ENCODE measurements around the gene GON7.

GON7 gene

DNA sequence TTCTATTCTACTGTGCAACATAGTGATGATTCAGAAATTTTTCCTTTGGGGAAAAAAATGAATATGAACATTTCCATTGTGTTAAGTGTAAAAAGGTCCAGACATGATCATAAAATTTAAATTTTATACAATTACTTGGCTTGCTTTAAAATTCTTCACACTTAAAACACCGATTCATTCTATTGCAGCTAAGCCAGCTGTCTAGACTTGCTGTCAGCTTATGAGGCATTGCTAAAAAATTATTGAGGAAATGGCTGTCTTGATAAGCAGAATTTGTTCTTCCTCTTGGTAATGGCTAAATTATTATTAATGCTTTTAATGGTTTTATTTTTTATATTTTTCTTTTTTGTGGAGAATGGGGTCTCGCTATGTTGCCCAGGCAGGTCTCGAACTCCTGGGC, 19.9 kb downstream of the GON7 start:
- H3K9me3 ChIP-seq (ENCODE audit: control insufficient read depth, insufficient read depth, low read length), result no peaks in the 10 kb centered on the region
- H3F3A ChIP-seq (ENCODE audit: control insufficient read depth, insufficient read depth), result peaks cover 15% of the 10 kb centered on the region
- no peak for TF ChIP-seq EZH2phosphoT487 (IDR thresholded peaks at IDR 0.05; ENCODE audit: borderline replicate concordance, low read length)
- TF ChIP-seq, protein P1, sequence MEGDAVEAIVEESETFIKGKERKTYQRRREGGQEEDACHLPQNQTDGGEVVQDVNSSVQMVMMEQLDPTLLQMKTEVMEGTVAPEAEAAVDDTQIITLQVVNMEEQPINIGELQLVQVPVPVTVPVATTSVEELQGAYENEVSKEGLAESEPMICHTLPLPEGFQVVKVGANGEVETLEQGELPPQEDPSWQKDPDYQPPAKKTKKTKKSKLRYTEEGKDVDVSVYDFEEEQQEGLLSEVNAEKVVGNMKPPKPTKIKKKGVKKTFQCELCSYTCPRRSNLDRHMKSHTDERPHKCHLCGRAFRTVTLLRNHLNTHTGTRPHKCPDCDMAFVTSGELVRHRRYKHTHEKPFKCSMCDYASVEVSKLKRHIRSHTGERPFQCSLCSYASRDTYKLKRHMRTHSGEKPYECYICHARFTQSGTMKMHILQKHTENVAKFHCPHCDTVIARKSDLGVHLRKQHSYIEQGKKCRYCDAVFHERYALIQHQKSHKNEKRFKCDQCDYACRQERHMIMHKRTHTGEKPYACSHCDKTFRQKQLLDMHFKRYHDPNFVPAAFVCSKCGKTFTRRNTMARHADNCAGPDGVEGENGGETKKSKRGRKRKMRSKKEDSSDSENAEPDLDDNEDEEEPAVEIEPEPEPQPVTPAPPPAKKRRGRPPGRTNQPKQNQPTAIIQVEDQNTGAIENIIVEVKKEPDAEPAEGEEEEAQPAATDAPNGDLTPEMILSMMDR (IDR thresholded peaks at IDR 0.05; ENCODE audit: low read depth, low read length, poor library complexity, severe bottlenecking), result no peak
- peaks cover 34% of the 10 kb centered on the region for H3K4me1 ChIP-seq (ENCODE audit: control insufficient read depth, low read length)
- H3K9me2 ChIP-seq (replicated peaks; ENCODE audit: control insufficient read depth, low read length), result no peaks in the 10 kb centered on the region
- H4K20me1 ChIP-seq (ENCODE audit: control insufficient read depth, insufficient read depth, low read depth, low read length), result peaks cover 11% of the 10 kb centered on the region
- no peak overlapping the region for H3K27ac ChIP-seq (ENCODE audit: low read depth, low read length)
- H3K4me2 ChIP-seq (ENCODE audit: low read length), result peak overlapping the region; percentile 96
- peaks cover 54% of the 10 kb centered on the region for H3K36me3 ChIP-seq (ENCODE audit: control insufficient read depth, low read length)
- H3K4me3 ChIP-seq (ENCODE audit: low read length), result peak overlapping the region; percentile 100
- no peaks in the 10 kb centered on the region for H3K27me3 ChIP-seq (ENCODE audit: control insufficient read depth, low read length)
- peaks cover 56% of the 10 kb centered on the region for H3K79me2 ChIP-seq (ENCODE audit: control insufficient read depth, low read length)

DNA sequence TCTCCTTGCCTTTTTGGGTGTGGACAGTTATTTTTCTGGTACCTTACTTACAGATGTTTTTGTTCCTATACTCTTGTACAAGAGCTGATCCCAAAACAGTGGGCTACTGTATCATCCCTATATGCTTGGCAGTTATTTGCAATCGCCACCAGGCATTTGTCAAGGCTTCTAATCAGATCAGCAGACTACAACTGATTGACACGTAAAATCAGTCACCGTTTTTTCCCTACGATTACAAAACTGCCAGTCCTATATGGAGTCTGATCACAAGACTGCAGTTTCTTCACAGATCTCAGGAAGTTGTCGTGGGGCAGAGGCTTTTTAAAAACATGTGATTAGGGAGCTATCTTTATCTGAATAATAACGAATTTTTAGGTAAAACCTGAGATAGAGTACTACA, 20.4 kb downstream of the GON7 start:
- peaks cover 37% of the 10 kb centered on the region for H3K4me1 ChIP-seq (ENCODE audit: control insufficient read depth, low read length)
- H3K27me3 ChIP-seq (ENCODE audit: control insufficient read depth, low read length), result no peaks in the 10 kb centered on the region
- peak overlapping the region; percentile 100 for H3K4me3 ChIP-seq (ENCODE audit: low read length)
- peaks cover 17% of the 10 kb centered on the region for H3F3A ChIP-seq (ENCODE audit: control insufficient read depth, insufficient read depth)
- H3K27ac ChIP-seq (ENCODE audit: low read depth, low read length), result peak overlapping the region; percentile 81
- no peaks in the 10 kb centered on the region for H3K9me2 ChIP-seq (replicated peaks; ENCODE audit: control insufficient read depth, low read length)
- peaks cover 59% of the 10 kb centered on the region for H3K36me3 ChIP-seq (ENCODE audit: control insufficient read depth, low read length)
- no peaks in the 10 kb centered on the region for H3K9me3 ChIP-seq (ENCODE audit: control insufficient read depth, insufficient read depth, low read length)
- H4K20me1 ChIP-seq (ENCODE audit: control insufficient read depth, insufficient read depth, low read depth, low read length), result peaks cover 11% of the 10 kb centered on the region
- peak overlapping the region; percentile 96 for H3K4me2 ChIP-seq (ENCODE audit: low read length)
- peaks cover 58% of the 10 kb centered on the region for H3K79me2 ChIP-seq (ENCODE audit: control insufficient read depth, low read length)
- no peak for TF ChIP-seq EZH2phosphoT487 (IDR thresholded peaks at IDR 0.05; ENCODE audit: borderline replicate concordance, low read length)
- TF ChIP-seq, protein P1 (IDR thresholded peaks at IDR 0.05; ENCODE audit: low read depth, low read length, poor library complexity, severe bottlenecking), result no peak

- H3K9me2 ChIP-seq (replicated peaks; ENCODE audit: control insufficient read depth, low read length), result no peaks in the 10 kb centered on the region
- peak overlapping the region; percentile 96 for H3K4me2 ChIP-seq (ENCODE audit: low read length)
- H3K4me1 ChIP-seq (ENCODE audit: control insufficient read depth, low read length), result peaks cover 43% of the 10 kb centered on the region
- H3K36me3 ChIP-seq (ENCODE audit: control insufficient read depth, low read length), result peaks cover 55% of the 10 kb centered on the region
- peaks cover 58% of the 10 kb centered on the region for H3K79me2 ChIP-seq (ENCODE audit: control insufficient read depth, low read length)
- H3F3A ChIP-seq (ENCODE audit: control insufficient read depth, insufficient read depth), result peaks cover 17% of the 10 kb centered on the region
- H3K9me3 ChIP-seq (ENCODE audit: control insufficient read depth, insufficient read depth, low read length), result no peaks in the 10 kb centered on the region
- peak overlapping the region; percentile 81 for H3K27ac ChIP-seq (ENCODE audit: low read depth, low read length)
- H4K20me1 ChIP-seq (ENCODE audit: control insufficient read depth, insufficient read depth, low read depth, low read length), result peaks cover 11% of the 10 kb centered on the region
- H3K27me3 ChIP-seq (ENCODE audit: control insufficient read depth, low read length), result no peaks in the 10 kb centered on the region
- H3K4me3 ChIP-seq (ENCODE audit: low read length), result peak overlapping the region; percentile 100
- TF ChIP-seq EZH2phosphoT487 (IDR thresholded peaks at IDR 0.05; ENCODE audit: borderline replicate concordance, low read length), result no peak
- TF ChIP-seq, protein P1 (IDR thresholded peaks at IDR 0.05; ENCODE audit: low read depth, low read length, poor library complexity, severe bottlenecking), result no peak
Observed at GRCh38 chr14:93185349-93185720, 21.5 kb downstream of the GON7 start.

All from DOHH2 (cell line).